Activated T-helper 2 cell treated with anti-CD3 and anti-CD28 coated beads, Interferon-gamma antibody, Interleukin-2, Interleukin-4, amounts not matched to agents 10 μg/mL and 5 μg/mL and 100 μg/mL, durations not matched to agents 14 hours and 24 hours and 36 hours (primary cell): Measurements from ENCODE around the gene RGS7. TPM values are rescaled to one million over a fixed set of nuclear protein-coding genes. Genes with fewer than 3 reads are reported as not detected.

Experiments
- DNase-seq: peaks from one replicate; pipeline ENCODE4 v3.0.0; 2021; ENCODE audit warnings: low spot score
- H3K27ac Mint-ChIP-seq: one replicate; pipeline ENCODE4 v1.8.0; 2021; ENCODE audit warnings: mixed read lengths
- H3K27me3 Mint-ChIP-seq: one replicate; pipeline ENCODE4 v1.8.0; 2021; ENCODE audit warnings: low read depth, mixed read lengths
- H3K36me3 Mint-ChIP-seq: one replicate; pipeline ENCODE4 v1.8.0; 2021; ENCODE audit warnings: low read depth, mixed read lengths
- H3K4me1 Mint-ChIP-seq: one replicate; pipeline ENCODE4 v1.8.0; 2021; ENCODE audit warnings: low read depth, mixed read lengths
- H3K4me3 Mint-ChIP-seq: one replicate; pipeline ENCODE4 v1.8.0; 2021; ENCODE audit warnings: low read depth, mild to moderate bottlenecking, moderate library complexity, mixed read lengths
- H3K9me3 Mint-ChIP-seq: one replicate; pipeline ENCODE4 v1.8.0; 2021; ENCODE audit warnings: mixed read lengths
- intact Hi-C: fragments of 100-400 bp; cut with micrococcal nuclease; formaldehyde crosslinking; loops from one replicate; pipeline ENCODE4 v1.15.1; 2023
- total RNA-seq: library from RNA; stranded (reverse); gene quantifications from 2 replicates; pipeline ENCODE4 v1.2.3, GENCODE V29; 2022

Gene RGS7
- total RNA-seq, 1 donor from 2014 or later = not detected

DNA sequence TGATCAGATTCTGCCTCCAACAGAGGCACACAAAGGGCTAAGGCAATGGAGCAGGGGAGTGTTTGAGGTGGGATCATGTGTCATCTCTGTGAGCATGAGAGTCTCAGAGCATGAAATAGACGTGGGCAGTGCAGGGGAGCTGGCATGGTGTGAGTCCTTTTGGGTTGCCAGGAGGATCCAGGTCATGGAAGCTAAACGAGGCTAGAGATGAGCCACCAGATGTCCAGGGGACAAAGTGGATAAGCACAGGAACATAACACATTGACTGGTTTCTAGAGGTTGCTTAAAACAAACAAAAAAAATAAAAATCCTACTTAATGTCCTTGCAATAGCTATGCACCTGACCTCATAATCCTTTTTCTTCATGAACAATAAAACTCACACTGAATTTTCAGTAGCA lies 490.3 kb downstream of the RGS7 start:
- Mint-ChIP-seq H3K27me3 (no peaks in the 10 kb centered on the region), H3K4me3 (no peak overlapping the region), H3K9me3 (no peaks in the 10 kb centered on the region), H3K4me1 (no peaks in the 10 kb centered on the region), H3K36me3 (no peaks in the 10 kb centered on the region), H3K27ac (no peak overlapping the region)
- intact Hi-C loops = no loop called here
- DNase-seq = no peak

- Mint-ChIP-seq H3K4me1 (no peaks in the 10 kb centered on the region), H3K9me3 (no peaks in the 10 kb centered on the region), H3K27me3 (no peaks in the 10 kb centered on the region), H3K36me3 (no peaks in the 10 kb centered on the region), H3K27ac (no peak overlapping the region), H3K4me3 (no peak overlapping the region)
- intact Hi-C loops = no loop called here
- no peak for DNase-seq
Observed at GRCh38 chr1:240860023-240860422, 497.0 kb downstream of the RGS7 start.

GRCh38 chr1:240854367-240854766 lies 502.6 kb downstream of the RGS7 start:
- no peak overlapping the region for H3K27ac Mint-ChIP-seq
- intact Hi-C loops = no loop called here

GRCh38 chr1:240847325-240847724 lies 509.7 kb downstream of the RGS7 start:
- Mint-ChIP-seq H3K4me3 (no peak overlapping the region), H3K27me3 (no peaks in the 10 kb centered on the region), H3K27ac (no peak overlapping the region), H3K9me3 (peaks cover 8% of the 10 kb centered on the region), H3K4me1 (no peaks in the 10 kb centered on the region), H3K36me3 (no peaks in the 10 kb centered on the region)
- no peak for DNase-seq
- intact Hi-C loops = no loop called here

More at GRCh38 chr1:240854367-240854766, 502.6 kb downstream of the RGS7 start:
- Mint-ChIP-seq H3K4me1 (no peaks in the 10 kb centered on the region), H3K9me3 (peaks cover 4% of the 10 kb centered on the region), H3K36me3 (no peaks in the 10 kb centered on the region), H3K4me3 (no peak overlapping the region), H3K27me3 (no peaks in the 10 kb centered on the region)
- DNase-seq = no peak

GRCh38 chr1:240844486-240844885 lies 512.5 kb downstream of the RGS7 start:
- Mint-ChIP-seq H3K4me1 (no peaks in the 10 kb centered on the region), H3K27me3 (no peaks in the 10 kb centered on the region), H3K9me3 (peaks cover 4% of the 10 kb centered on the region), H3K27ac (no peak overlapping the region), H3K4me3 (no peak overlapping the region), H3K36me3 (no peaks in the 10 kb centered on the region)
- no peak for DNase-seq
- intact Hi-C loops = no loop called here

DNA sequence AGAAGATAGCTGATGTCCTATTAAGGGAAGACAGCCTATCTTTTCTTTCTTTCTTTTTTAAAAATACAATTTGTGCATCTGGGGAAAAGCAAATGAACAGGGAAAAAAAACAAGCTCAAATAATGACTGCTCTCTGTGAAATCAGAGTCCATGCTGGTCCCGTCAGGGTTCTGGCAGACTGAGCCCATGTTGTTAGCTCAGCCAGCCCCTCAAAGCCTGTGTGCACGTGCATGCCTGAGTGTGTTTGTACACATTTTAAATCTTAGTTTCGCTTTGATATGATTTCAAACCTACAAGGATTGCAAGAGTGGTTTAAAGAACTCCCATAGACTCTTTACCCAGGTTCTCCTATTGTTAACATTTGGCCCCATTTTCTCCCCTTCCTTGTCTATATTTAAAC lies 513.2 kb downstream of the RGS7 start:
- no peak for DNase-seq
- H3K27ac Mint-ChIP-seq = no peak overlapping the region
- no peaks in the 10 kb centered on the region for H3K36me3 Mint-ChIP-seq
- H3K4me1 Mint-ChIP-seq = no peaks in the 10 kb centered on the region
- intact Hi-C loops = no loop called here
- H3K4me3 Mint-ChIP-seq = no peak overlapping the region
- no peaks in the 10 kb centered on the region for H3K27me3 Mint-ChIP-seq
- peaks cover under 1% of the 10 kb centered on the region for H3K9me3 Mint-ChIP-seq

GRCh38 chr1:240836271-240836670 lies 520.7 kb downstream of the RGS7 start:
- intact Hi-C loops = no loop called here
- H3K9me3 Mint-ChIP-seq = peaks cover 4% of the 10 kb centered on the region
- no peak for DNase-seq
- H3K36me3 Mint-ChIP-seq = no peaks in the 10 kb centered on the region
- H3K27me3 Mint-ChIP-seq = no peaks in the 10 kb centered on the region
- H3K4me3 Mint-ChIP-seq = no peak overlapping the region
- H3K4me1 Mint-ChIP-seq = no peaks in the 10 kb centered on the region
- H3K27ac Mint-ChIP-seq = no peak overlapping the region

DNA sequence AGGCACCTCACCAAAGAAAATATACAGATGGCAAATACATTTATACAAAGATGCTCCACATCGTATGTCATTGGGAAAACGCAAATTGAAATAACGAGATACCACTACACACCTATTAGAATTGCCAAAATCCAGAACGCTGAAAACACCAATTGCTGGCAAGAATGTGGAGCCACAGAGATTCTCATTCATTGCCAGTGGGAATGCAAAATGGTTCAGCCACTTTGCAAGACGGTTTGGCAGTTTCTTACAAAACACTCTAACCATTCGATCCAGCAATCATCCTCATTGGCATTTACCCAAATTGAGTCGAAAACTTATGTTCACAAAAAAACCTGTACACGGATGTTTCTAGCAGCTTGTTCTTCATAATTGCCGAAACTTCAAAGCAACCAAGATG lies 521.7 kb downstream of the RGS7 start:
- H3K36me3 Mint-ChIP-seq = no peaks in the 10 kb centered on the region
- no peaks in the 10 kb centered on the region for H3K4me1 Mint-ChIP-seq
- H3K27ac Mint-ChIP-seq = no peak overlapping the region
- no peak for DNase-seq
- H3K9me3 Mint-ChIP-seq = peaks cover 4% of the 10 kb centered on the region
- H3K27me3 Mint-ChIP-seq = no peaks in the 10 kb centered on the region
- intact Hi-C loops = no loop called here
- H3K4me3 Mint-ChIP-seq = no peak overlapping the region

GRCh38 chr1:240833075-240833474 lies 523.9 kb downstream of the RGS7 start:
- intact Hi-C loops = no loop called here
- no peaks in the 10 kb centered on the region for H3K36me3 Mint-ChIP-seq

GRCh38 chr1:240831922-240832321 lies 525.1 kb downstream of the RGS7 start:
- Mint-ChIP-seq H3K4me3 (no peak overlapping the region), H3K4me1 (no peaks in the 10 kb centered on the region), H3K27me3 (no peaks in the 10 kb centered on the region), H3K36me3 (no peaks in the 10 kb centered on the region), H3K27ac (no peak overlapping the region), H3K9me3 (peaks cover 4% of the 10 kb centered on the region)
- DNase-seq = no peak
- intact Hi-C loops = no loop called here

More at GRCh38 chr1:240833075-240833474, 523.9 kb downstream of the RGS7 start:
- Mint-ChIP-seq H3K4me3 (no peak overlapping the region), H3K27me3 (no peaks in the 10 kb centered on the region), H3K4me1 (no peaks in the 10 kb centered on the region), H3K27ac (no peak overlapping the region), H3K9me3 (peaks cover 4% of the 10 kb centered on the region)
- DNase-seq = no peak

- intact Hi-C loops = no loop called here
- Mint-ChIP-seq H3K4me3 (no peak overlapping the region), H3K27me3 (no peaks in the 10 kb centered on the region), H3K36me3 (no peaks in the 10 kb centered on the region), H3K27ac (no peak overlapping the region), H3K4me1 (no peaks in the 10 kb centered on the region), H3K9me3 (peaks cover under 1% of the 10 kb centered on the region)
- DNase-seq = no peak
Observed at GRCh38 chr1:240831191-240831631, 525.8 kb downstream of the RGS7 start.

DNA sequence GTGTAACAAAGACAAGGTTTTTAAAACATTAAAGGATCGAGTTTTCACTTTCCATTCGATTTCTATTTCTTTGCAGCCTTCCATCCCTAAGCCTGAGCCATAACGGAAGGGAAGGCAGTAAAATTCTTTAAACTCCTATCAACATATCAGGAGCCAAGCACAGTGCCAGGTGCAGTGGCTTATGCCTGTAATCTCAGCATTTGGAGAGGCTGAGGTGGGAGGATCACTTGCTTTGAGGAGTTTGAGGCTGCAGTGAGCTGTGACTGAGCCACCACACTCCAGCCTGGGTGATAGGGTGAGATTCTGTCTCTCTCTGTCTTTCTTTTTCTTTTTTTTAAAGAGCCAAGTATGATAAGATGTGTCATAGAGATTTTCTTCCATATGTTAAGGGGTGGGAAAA lies 527.5 kb downstream of the RGS7 start:
- H3K4me3 Mint-ChIP-seq = no peak overlapping the region
- intact Hi-C loops = no loop called here
- no peak for DNase-seq
- H3K27ac Mint-ChIP-seq = no peak overlapping the region
- peaks cover 9% of the 10 kb centered on the region for H3K9me3 Mint-ChIP-seq
- no peaks in the 10 kb centered on the region for H3K4me1 Mint-ChIP-seq
- no peaks in the 10 kb centered on the region for H3K36me3 Mint-ChIP-seq
- no peaks in the 10 kb centered on the region for H3K27me3 Mint-ChIP-seq

DNA sequence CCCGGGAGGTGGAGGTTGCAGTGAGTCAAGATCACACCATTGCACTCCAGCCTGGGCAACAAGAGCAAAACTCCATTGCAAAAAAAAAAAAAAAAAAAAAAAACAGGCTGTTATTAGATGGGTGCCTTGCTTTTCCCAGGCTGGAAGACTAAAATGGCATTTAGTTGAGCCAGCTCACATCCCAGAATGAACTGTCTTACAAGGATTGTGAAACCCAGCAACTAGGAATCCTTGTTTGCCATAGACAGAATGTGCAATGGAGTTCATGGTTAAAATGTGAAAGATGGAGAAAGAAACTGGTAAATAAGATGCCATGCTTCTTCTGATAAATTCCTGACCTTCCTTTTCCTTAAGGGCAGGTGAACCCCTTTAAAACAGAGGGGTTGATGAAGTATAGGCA lies 529.2 kb downstream of the RGS7 start:
- peaks cover 9% of the 10 kb centered on the region for H3K9me3 Mint-ChIP-seq
- intact Hi-C loops = no loop called here
- no peaks in the 10 kb centered on the region for H3K27me3 Mint-ChIP-seq
- no peak overlapping the region for H3K4me3 Mint-ChIP-seq
- no peak for DNase-seq
- no peaks in the 10 kb centered on the region for H3K36me3 Mint-ChIP-seq
- H3K4me1 Mint-ChIP-seq = no peaks in the 10 kb centered on the region
- no peak overlapping the region for H3K27ac Mint-ChIP-seq

DNA sequence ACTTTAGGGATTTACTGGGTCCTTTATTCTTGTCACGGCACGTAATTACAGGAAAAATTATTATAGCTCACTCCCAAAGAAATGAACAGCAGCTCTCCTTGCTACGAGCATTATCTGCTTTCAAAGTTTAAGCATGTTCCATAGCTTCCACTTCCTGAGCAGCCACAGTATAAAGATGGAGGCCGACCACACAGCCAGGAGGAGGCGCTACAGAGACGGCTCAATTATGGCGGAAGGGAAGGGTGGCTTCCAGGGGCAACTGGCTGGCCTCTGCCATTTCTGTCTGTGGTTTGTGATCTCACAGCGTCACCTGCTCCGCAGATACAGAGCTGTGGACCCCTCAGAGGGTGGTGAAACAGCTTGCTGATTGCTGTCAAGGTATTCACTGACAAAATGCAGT lies 532.8 kb downstream of the RGS7 start:
- H3K27ac Mint-ChIP-seq = no peak overlapping the region
- no peaks in the 10 kb centered on the region for H3K4me1 Mint-ChIP-seq
- peaks cover 9% of the 10 kb centered on the region for H3K9me3 Mint-ChIP-seq
- no peaks in the 10 kb centered on the region for H3K27me3 Mint-ChIP-seq
- H3K36me3 Mint-ChIP-seq = no peaks in the 10 kb centered on the region
- intact Hi-C loops = no loop called here
- DNase-seq = no peak
- H3K4me3 Mint-ChIP-seq = no peak overlapping the region
